Activated CD4-positive, alpha-beta T cell treated with anti-CD3 and anti-CD28 coated beads, Interleukin-2, Interleukin-6, amounts not matched to agents 100 ng/mL and 50 ng/mL, durations not matched to agents 16 hours and 8 hours (primary cell): Measurements from ENCODE around the gene TFCP2.

Source experiments
- DNase-seq: peaks from one replicate; pipeline ENCODE4 v3.0.0-alpha.2; 2020

TFCP2 gene

GRCh38 chr12:51152953-51153352 lies 20.0 kb downstream of the TFCP2 start:
- no peak for DNase-seq

- no peak for DNase-seq
Measured at GRCh38 chr12:51150777-51151176, 22.2 kb downstream of the TFCP2 start.

DNA sequence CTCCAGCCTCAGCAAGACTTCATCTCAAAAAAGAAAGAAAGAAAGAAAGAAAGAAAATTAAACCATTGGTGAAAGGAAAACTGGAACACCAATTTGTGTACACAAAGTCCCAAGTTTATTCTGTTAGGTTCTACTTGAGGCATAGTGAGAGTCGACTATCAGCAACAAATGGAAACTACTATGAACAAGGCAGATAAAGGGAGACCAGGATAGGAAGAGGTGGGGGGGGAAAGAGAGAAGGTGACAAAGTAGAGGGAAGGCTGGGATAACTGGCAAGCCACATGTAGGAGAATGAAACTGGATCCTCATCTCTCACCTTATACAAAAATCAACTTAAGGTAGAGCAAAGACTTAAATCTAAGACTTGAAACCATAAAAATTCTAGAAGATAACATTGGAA lies 25.6 kb downstream of the TFCP2 start:
- no peak for DNase-seq

DNA sequence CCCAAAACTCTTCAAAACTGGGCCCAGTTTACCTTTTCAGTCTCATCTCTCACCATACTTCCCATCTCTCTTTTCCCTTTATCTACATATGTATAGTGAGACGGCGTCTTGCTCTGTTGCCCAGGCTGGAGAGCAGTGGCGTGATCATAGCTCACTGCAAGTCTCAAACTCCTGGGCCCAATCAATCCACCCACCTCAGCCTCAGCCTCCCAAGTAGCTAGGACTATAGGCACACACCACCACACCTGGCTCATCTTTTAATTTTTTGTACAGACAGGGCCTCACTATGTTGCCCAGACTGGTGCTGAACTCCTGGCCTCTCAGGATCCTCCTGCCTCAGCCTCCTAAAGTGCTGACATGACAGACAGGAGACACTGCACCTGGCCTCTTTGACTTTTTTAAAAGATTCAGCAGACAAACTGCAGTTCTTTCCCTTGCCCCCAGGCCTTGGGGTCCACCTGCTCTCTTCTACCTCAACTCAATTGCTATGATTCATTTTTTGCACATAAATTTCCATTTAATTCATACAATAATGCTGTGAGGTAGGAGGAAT lies 33.6 kb downstream of the TFCP2 start:
- DNase-seq: no peak

DNA sequence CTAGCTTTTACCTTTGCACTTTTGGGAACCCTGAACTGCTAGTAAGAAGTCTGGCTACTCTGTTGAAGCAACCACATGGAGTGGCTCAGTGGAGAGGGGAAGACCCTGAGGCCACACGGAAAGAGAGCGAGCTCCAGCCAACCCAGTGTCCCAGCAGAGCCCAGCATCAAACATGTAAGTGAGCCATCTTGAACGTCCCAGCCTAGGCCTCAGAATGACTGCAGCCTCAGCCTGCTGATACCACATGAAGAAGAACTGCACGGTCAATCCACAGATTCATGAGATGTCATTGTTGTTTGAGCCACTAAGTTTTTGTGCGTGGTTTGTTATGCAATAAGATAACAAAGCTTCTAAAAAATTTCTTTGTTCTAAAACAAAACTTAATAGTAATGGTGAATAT lies 40.2 kb downstream of the TFCP2 start:
- DNase-seq: no peak

GRCh38 chr12:51131745-51132521 lies 41.0 kb downstream of the TFCP2 start:
- no peak for DNase-seq

DNA sequence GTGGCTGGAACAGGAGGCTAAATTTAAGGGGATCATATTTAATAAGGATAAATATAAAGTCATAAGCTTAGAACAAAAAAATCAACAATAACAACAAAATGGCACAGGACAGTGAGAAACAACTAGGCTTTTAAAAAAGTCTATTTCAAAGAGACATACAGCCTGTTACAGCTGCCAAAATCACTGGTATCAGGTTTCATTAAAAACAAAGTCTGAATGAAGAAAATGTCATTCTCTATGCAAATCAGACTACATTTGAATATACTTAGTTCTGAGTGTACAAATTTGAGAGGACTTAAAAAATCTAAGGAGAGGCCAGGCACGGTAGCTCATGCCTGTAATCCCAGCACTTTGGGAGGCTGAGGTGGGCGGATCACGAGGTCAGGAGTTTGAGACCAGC lies 44.0 kb downstream of the TFCP2 start:
- DNase-seq: no peak

GRCh38 chr12:51127050-51127729 lies 45.7 kb downstream of the TFCP2 start:
- no peak for DNase-seq

GRCh38 chr12:51126297-51126696 lies 46.6 kb downstream of the TFCP2 start:
- no peak for DNase-seq

DNA sequence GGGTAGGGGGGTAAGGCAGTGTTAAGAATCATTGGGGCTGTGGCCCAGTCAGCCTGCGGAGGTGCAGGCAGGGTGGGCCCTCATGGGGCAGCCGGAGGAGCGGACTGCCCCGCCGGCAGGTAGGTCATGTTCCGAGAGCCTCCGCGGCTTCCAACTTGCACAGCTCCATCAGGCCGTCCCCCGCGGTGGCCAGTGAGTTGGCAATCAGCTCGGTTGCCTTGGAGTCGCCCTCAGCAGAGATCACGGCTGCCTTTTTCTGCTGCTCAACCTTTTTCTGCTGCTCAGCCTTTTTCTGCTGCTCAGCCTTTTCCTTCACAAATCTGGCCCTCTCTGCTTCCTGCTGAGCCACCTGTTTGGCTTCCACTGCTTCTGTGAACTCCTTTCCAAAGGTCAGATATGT lies 48.4 kb downstream of the TFCP2 start:
- no peak for DNase-seq

DNA sequence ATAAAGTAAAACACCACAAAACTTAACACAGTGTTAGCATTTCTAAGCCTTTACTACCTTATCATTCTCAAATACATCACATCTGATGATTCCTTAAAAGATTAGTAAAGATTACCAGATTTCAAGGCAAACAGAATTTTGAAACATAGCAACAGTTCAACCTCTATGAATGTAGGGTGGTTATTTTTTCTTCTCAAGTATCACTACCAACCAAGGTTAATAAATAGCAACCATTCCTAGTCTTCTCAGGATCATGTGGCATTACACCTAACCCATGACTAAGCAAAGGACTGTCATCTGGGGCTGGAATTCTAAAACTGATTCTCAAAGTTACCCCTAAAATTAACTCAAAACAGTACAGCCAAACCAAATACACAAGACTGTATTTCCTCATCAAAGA lies 50.1 kb downstream of the TFCP2 start:
- no peak for DNase-seq

DNA sequence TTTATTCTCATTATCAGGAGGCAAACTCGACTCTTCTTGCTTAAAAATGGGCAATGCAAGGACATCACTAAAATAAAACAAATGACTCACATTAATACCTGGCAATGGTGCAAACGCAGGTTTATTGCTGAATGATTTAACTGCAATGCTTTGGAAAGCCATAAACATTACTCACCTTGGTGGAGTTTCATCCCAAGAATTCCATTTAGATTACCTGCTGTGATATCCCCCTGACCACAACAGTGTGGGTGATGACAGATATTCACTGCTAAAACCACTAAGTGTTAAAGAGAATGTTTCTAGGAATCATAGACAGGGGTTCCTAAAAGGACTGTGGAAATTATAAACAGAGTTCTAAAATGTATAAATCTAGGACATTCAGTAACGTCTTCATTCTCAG lies 54.2 kb downstream of the TFCP2 start:
- DNase-seq: no peak

DNA sequence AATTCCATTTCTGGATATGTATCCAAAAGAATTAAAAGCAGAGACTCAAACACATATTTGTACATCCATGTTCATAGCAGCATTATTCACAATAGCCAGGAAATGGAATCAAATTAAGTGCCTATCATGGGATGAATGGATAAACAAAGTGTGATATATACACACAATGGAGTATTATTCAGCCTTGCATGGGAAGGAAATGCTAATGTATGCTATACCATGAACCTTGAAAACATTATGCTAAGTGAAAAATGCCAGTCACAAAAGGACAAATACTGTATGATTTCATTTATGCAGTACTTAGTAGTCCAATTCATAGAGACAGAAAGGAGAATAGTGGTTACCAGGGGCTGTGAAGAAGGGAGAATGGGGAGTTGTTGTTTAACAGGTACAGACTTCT lies 57.4 kb downstream of the TFCP2 start:
- DNase-seq: no peak

DNA sequence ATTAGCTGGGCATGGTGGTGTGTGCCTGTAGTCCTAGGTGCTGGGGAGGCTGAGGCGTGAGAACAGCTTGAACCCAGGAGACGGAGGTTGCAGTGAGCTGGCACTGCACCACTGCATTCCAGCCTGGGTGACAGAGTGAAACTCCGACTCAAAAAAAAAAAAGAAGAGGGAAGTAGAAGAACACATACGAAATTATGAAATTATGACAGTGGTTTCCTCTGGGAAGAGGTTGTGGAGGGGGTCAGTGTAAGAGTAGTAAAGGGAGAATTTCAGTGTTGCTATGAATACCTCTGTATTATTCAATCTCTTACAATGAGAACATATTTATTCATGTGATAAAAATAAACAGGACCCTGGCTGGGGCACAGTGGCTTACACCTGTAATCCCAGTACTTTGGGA lies 64.8 kb downstream of the TFCP2 start:
- no peak for DNase-seq

GRCh38 chr12:51103977-51104376 lies 69.0 kb downstream of the TFCP2 start:
- no peak for DNase-seq

DNA sequence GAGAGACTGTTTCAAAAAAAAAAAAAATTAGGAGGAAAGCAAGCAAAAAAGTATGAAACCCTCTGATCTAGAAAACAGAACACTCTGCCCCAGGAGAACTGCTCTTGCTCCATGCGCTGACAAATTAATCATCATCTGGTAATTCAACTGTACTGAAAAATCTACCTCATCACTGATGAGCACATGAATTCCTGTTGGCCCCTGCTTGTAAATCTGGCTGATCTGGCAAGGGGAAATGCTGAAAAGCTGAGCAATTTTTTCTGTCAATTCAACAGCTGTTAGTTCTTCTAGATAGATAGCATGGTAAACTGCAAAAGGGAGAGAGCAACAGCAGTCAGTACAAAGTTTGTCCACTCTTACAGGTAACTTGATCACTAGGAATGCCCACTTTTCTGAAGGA lies 74.3 kb downstream of the TFCP2 start:
- DNase-seq: no peak

DNA sequence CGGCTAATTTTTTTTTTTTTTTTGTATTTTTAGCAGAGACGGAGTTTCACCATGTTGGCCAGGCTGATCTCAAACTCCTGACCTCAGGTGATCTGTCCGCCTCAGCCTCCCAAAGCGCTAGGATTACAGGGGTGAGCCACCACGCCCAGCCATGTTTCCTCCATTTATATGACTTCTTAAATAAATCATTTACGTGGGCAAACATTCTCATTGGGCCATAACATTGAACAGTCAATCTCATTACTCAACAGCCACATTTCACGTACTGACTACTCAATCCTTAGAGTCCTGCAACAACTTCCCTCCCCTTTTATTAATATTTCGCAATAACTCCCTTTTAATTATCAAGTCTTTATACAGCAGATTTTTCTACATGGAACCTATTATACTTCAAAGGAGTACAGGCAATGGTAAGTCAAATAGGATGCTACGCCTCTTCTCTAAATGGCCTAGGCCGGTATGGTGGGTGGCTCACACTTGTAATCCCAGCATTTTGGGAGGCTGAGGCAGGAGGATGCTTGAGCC lies 82.2 kb downstream of the TFCP2 start:
- no peak for DNase-seq

DNA sequence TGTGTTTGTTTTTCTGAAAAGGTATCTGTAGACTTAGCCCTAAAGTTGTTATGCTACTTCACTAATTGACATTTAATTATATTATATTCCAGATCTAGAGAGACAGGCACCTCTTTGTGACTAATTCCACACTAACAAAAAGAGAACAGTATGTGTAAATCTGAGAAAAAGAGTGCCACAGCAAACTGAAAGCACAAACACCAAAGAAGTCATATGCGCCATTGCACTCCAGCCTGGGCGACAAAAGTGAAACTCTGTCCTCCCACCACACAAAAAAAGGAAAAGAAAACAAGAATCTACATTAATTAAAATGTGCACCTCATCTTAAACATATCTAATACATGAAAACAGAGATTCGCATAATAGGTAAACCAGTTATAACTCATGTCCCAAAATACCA lies 85.1 kb downstream of the TFCP2 start:
- peak; percentile 70 for DNase-seq

- DNase-seq: no peak
Measured at GRCh38 chr12:51086933-51087332, 86.0 kb downstream of the TFCP2 start.

DNA sequence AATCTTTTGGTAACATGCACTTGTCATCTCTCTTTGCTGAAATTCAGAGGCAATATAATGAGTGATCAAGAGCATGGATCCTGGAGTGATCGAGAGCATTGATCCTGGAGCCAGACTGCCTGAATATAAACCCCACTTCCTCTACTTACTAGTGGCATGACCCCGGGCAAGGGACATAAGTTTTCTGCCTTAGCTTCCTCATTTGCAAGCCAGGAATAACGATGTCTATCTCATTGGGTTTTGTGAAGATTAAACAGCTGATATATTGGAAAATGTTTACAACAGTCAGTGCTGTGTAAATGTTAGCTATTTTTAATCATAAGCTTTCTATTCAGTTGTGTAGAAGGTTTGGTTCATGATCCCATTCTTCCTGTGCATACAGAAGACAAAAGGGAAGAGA lies 87.2 kb downstream of the TFCP2 start:
- no peak for DNase-seq

- peak; percentile 97 for DNase-seq
Measured at GRCh38 chr12:51083126-51083833, 89.7 kb downstream of the TFCP2 start, which contains the start of gene CSRNP2. Gene CSRNP2 (minus strand): TSS chr12:51083596. CDS start chr12:51076561, 7,035 bp downstream.

DNA sequence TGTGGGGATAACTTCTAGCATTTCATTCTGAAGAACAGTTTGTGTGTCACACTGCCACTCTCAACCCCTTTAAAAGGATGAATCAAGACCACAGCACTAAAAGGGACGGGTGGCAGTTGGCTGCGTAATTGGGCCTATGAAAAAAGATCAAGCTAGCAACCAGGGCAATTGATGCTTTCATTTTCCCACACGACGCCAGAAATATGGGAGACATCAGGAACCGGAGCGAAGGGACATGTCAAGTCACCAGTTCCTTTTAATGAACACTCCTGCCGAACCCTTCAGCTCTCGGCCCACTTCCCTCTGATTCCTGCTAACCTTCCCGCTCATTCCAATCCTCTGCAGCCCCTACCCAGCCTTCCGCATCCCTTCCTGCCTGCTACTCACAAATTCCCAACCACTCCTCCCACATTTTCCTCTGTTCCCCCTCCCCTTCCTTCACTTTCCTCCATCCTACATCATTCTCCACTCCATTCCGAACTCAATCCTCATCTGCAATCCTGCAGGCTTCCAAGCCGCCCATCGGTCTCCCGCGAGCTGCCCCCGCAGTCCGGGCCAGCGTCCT lies 90.3 kb downstream of the TFCP2 start:
- peak; percentile 18 for DNase-seq

DNA sequence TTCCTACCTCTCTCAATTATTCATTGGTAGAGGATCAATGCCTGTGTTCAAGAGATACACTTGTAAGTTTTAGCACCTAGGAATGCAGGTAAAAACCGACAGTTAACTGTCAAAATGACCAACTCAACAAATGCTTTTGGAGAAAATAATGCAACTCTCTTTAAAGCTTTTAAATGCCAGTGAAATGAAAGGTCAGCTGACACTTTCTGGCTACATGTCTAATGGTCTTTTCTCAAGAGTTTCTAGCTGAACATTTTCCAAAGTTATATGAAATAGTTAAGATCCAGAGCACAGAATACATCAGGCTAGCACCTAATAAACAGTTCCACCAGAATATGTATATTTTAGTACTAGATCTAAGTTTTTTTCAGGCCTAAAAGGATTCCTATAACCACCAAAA lies 91.5 kb downstream of the TFCP2 start:
- DNase-seq: no peak
